K562 (cell line): ENCODE results near the gene MND1.

Source experiments
- CTCF ChIP-seq, 3 experiments: IDR thresholded peaks in 2 of 3; conservative IDR thresholded peaks in 1 of 3; 2 replicates each; pipeline ENCODE4 v1.5.1; 2011 to 2012; ENCODE audit warnings: low read length in 3 of 3, mild to moderate bottlenecking in 3 of 3, control low read depth in 2 of 3, improper control_type of control experiment in 1 of 3, inconsistent platforms in 1 of 3, low read depth in 1 of 3, mixed read lengths in 1 of 3, moderate library complexity in 1 of 3; ENCODE audit not compliant: insufficient read depth in 2 of 3
- EGR1 ChIP-seq: fragments of 450-650 bp; conservative IDR thresholded peaks from 2 replicates; pipeline ENCODE4 v1.6.1; 2017; ENCODE audit warnings: mild to moderate bottlenecking
- KLF1 ChIP-seq: fragments of 450-650 bp; IDR thresholded peaks from 2 replicates; pipeline ENCODE4 v1.6.1; 2016; ENCODE audit warnings: missing genetic modification characterization, missing compliant biosample characterization
- PCBP1 ChIP-seq: fragments of 200-400 bp; formaldehyde crosslinking; IDR thresholded peaks from 2 replicates; pipeline ENCODE4 v1.6.1; 2018; ENCODE audit warnings: mild to moderate bottlenecking, low read depth, low read length; ENCODE audit not compliant: poor library complexity, severe bottlenecking
- PHF21A ChIP-seq: fragments of 450-650 bp; IDR thresholded peaks from 2 replicates; pipeline ENCODE4 v1.6.1; 2017; ENCODE audit warnings: low read depth, borderline replicate concordance

- TF ChIP-seq PCBP1 (no peak), CTCF (IDR thresholded peaks at IDR 0.05 in 2 of 3, conservative IDR thresholded peaks at IDR 0.05 in 1 of 3; ENCODE audit: insufficient read depth in 2 of 3, low read depth in 1 of 3, low read length in 3 of 3) (no peak), KLF1 (tag) (no peak), EGR1 (no peak), PHF21A (no peak)
Observed at GRCh38 chr4:153409924-153410501, 65.5 kb downstream of the MND1 start.
